SK-N-DZ (cell line): ENCODE data around the gene AHRR.

Source experiments
- DNase-seq: peaks from one replicate; pipeline ENCODE4 v3.0.0-alpha.2; 2015; ENCODE audit warnings: low spot score

AHRR gene

GRCh38 chr5:428754-429452 is 107.4 kb downstream of the AHRR start:
- no peak for DNase-seq

- DNase-seq: no peak
Observed at GRCh38 chr5:429453-430188, 108.1 kb downstream of the AHRR start.

GRCh38 chr5:430214-430925 is 108.9 kb downstream of the AHRR start:
- no peak for DNase-seq

GRCh38 chr5:431001-431710 is 109.6 kb downstream of the AHRR start:
- peak; percentile 68 for DNase-seq

GRCh38 chr5:431711-432050 is 110.2 kb downstream of the AHRR start:
- DNase-seq: no peak

- no peak for DNase-seq
Observed at GRCh38 chr5:432201-432927, 110.8 kb downstream of the AHRR start.

- no peak for DNase-seq
Observed at GRCh38 chr5:432928-433791, 111.6 kb downstream of the AHRR start.

GRCh38 chr5:433836-434235 is 112.3 kb downstream of the AHRR start:
- no peak for DNase-seq

GRCh38 chr5:434443-435146 is 113.1 kb downstream of the AHRR start:
- no peak for DNase-seq

- no peak for DNase-seq
Observed at GRCh38 chr5:435156-435790, 113.8 kb downstream of the AHRR start.

GRCh38 chr5:435961-436640 is 114.6 kb downstream of the AHRR start:
- no peak for DNase-seq

GRCh38 chr5:436641-436975 is 115.1 kb downstream of the AHRR start:
- no peak for DNase-seq

- DNase-seq: peak; percentile 96
Observed at GRCh38 chr5:437281-437771, 115.8 kb downstream of the AHRR start.

- no peak for DNase-seq
Observed at GRCh38 chr5:438481-438981, 117.0 kb downstream of the AHRR start.

- DNase-seq: no peak
Observed at GRCh38 chr5:439181-439580, 117.7 kb downstream of the AHRR start.

- DNase-seq: no peak
Observed at GRCh38 chr5:439636-440035, 118.1 kb downstream of the AHRR start.

GRCh38 chr5:440401-441201 is 119.1 kb downstream of the AHRR start:
- no peak for DNase-seq

GRCh38 chr5:441996-442334 is 120.5 kb downstream of the AHRR start:
- no peak for DNase-seq
